Stimulated activated memory B cell treated with anti-CD40 and anti-IgM and Interleukin-4, amounts not matched to agents 10 μg/mL and 1 μg/mL and 100 μg/mL, for 72 hours (primary cell): ENCODE data around the gene WDR37.

Experiments
- ATAC-seq: fragments of 150-1000 bp; cut with Tn5 transposase; 2 replicates; pipeline ENCODE4 v1.10.0; 2021
- H3K27ac Mint-ChIP-seq: one replicate; pipeline ENCODE4 v1.8.0; 2022; ENCODE audit warnings: mild to moderate bottlenecking, mixed read lengths
- H3K27me3 Mint-ChIP-seq: one replicate; pipeline ENCODE4 v1.8.0; 2022; ENCODE audit warnings: mixed read lengths
- H3K36me3 Mint-ChIP-seq: one replicate; pipeline ENCODE4 v1.8.0; 2022; ENCODE audit warnings: mixed read lengths
- H3K4me1 Mint-ChIP-seq: one replicate; pipeline ENCODE4 v1.8.0; 2022; ENCODE audit warnings: mixed read lengths
- H3K4me3 Mint-ChIP-seq: one replicate; pipeline ENCODE4 v1.8.0; 2022; ENCODE audit warnings: mild to moderate bottlenecking, moderate library complexity, mixed read lengths
- H3K9me3 Mint-ChIP-seq: one replicate; pipeline ENCODE4 v1.8.0; 2022; ENCODE audit warnings: mixed read lengths

WDR37 gene

DNA sequence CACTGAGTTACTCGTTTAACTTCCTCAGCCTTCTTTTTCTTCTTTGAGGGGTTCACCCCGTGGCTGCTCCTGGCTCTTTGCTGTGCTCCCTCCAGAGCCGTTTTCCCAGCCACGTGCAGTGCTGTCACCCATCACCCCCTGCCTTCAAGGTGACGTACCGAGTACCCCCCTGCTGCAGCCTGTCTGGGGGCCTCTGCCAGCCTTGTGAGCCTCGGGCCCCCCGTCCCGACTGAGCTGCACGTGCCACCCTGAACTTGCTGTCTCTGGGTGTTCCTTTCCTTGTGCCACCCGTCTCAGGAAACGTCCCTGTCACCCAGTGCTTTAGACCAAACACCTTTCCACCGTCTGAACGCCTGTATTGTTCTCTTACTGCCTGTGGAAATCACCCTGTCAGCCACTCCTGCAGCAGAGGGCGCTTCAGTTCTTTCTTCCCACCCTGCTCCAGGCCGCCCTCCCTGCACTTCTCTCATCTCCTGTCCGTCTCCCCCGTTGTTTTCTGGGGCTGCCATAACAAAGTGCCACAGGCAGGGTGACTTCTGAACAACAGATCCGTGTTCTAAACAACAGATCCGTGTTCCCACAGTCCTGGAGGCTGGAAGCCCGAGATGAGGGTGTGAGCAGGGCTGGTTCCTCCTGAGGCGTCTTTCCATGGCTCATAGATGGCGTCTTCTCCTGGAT lies 44.6 kb downstream of the WDR37 start:
- H3K4me1 Mint-ChIP-seq, result peaks cover 13% of the 10 kb centered on the region
- H3K27ac Mint-ChIP-seq, result no peak overlapping the region
- no peak overlapping the region for H3K4me3 Mint-ChIP-seq
- H3K27me3 Mint-ChIP-seq, result no peaks in the 10 kb centered on the region
- ATAC-seq, result no peak
- H3K36me3 Mint-ChIP-seq, result peaks cover 61% of the 10 kb centered on the region
- H3K9me3 Mint-ChIP-seq, result peaks cover 4% of the 10 kb centered on the region

- Mint-ChIP-seq H3K4me3 (no peak overlapping the region), H3K36me3 (peaks cover 72% of the 10 kb centered on the region), H3K27ac (no peak overlapping the region), H3K4me1 (peaks cover 13% of the 10 kb centered on the region), H3K9me3 (peaks cover 4% of the 10 kb centered on the region), H3K27me3 (no peaks in the 10 kb centered on the region)
- ATAC-seq, result no peak
Observed at GRCh38 chr10:1101946-1102345, 45.8 kb downstream of the WDR37 start.

DNA sequence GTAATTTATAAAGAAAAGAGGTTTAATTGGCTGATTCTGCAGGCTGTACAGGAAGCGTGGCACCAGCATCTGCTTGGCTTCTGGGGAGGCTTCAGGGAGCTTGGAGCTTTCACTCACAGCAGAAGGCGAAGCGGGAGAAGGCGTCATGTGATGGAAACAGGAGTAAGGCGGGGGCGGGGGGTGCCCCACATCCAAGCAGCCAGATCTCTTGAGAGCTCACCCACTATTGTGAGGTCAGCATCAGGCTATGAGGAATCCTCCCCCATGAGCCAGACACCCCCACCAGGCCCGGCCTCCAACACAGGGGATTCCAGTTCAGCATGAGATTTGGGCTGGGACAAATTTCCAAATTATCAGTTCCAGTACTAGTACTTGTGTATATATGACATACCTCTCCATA lies 46.2 kb downstream of the WDR37 start:
- Mint-ChIP-seq H3K27ac (no peak overlapping the region), H3K4me1 (peaks cover 14% of the 10 kb centered on the region), H3K27me3 (no peaks in the 10 kb centered on the region), H3K9me3 (peaks cover 4% of the 10 kb centered on the region), H3K4me3 (no peak overlapping the region), H3K36me3 (peaks cover 77% of the 10 kb centered on the region)
- no peak for ATAC-seq

DNA sequence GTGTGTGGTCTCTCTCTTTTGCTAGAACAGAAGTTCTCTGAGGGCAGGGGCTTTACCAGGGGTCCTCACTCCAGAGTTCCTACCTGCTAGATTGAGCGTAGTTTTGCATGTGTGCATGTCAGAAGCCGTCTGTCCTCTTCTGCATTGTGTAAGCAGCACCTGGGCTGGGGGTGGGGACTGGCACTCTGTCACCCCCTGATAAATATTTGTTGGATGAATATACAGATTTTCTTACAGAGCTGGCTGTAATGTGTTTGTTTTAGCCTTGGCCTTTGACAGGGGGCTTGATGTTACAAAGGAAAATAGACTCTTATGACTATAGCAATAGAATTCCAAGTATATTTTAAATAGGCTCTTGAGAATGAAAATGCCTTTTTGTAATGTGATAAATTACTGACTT lies 46.6 kb downstream of the WDR37 start:
- Mint-ChIP-seq H3K27me3 (no peaks in the 10 kb centered on the region), H3K36me3 (peaks cover 77% of the 10 kb centered on the region), H3K27ac (no peak overlapping the region), H3K9me3 (peaks cover 4% of the 10 kb centered on the region), H3K4me1 (peaks cover 18% of the 10 kb centered on the region), H3K4me3 (no peak overlapping the region)
- ATAC-seq, result no peak

- H3K4me3 Mint-ChIP-seq, result no peak overlapping the region
- H3K27ac Mint-ChIP-seq, result no peak overlapping the region
- no peaks in the 10 kb centered on the region for H3K27me3 Mint-ChIP-seq
- ATAC-seq, result no peak
- peaks cover 4% of the 10 kb centered on the region for H3K9me3 Mint-ChIP-seq
- peaks cover 83% of the 10 kb centered on the region for H3K36me3 Mint-ChIP-seq
- H3K4me1 Mint-ChIP-seq, result peaks cover 18% of the 10 kb centered on the region
Observed at GRCh38 chr10:1103551-1103950, 47.4 kb downstream of the WDR37 start.

DNA sequence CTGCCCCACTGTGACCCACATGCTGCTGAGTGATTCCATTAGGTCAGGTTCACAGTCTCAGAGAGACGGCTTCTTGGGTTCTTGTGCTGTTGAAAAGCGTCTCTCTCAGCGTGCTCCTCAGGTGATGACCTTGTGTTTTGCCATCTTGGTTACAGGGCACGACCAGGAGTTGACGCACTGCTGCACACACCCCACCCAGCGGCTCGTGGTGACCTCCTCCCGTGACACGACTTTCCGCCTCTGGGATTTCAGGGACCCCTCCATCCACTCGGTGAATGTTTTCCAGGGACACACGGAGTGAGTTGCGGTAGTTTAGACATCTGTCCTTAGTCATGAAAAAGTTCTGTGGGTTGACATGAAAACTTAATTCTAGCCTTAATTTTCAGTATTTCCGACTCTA lies 48.8 kb downstream of the WDR37 start:
- no peak overlapping the region for H3K27ac Mint-ChIP-seq

GRCh38 chr10:1107004-1107403 lies 50.8 kb downstream of the WDR37 start:
- Mint-ChIP-seq H3K36me3 (peaks cover 88% of the 10 kb centered on the region), H3K4me3 (no peak overlapping the region), H3K27me3 (no peaks in the 10 kb centered on the region), H3K9me3 (peaks cover 2% of the 10 kb centered on the region), H3K27ac (no peak overlapping the region), H3K4me1 (peaks cover 25% of the 10 kb centered on the region)
- ATAC-seq, result no peak

More for the DNA sequence above, 48.8 kb downstream of the WDR37 start:
- H3K9me3 Mint-ChIP-seq, result peaks cover 4% of the 10 kb centered on the region
- peaks cover 18% of the 10 kb centered on the region for H3K4me1 Mint-ChIP-seq
- H3K4me3 Mint-ChIP-seq, result no peak overlapping the region
- H3K36me3 Mint-ChIP-seq, result peaks cover 87% of the 10 kb centered on the region
- no peaks in the 10 kb centered on the region for H3K27me3 Mint-ChIP-seq
- ATAC-seq, result no peak

GRCh38 chr10:1107679-1108078 lies 51.5 kb downstream of the WDR37 start:
- no peak overlapping the region for H3K27ac Mint-ChIP-seq
- H3K4me1 Mint-ChIP-seq, result peaks cover 20% of the 10 kb centered on the region
- H3K9me3 Mint-ChIP-seq, result no peaks in the 10 kb centered on the region
- ATAC-seq, result no peak
- H3K4me3 Mint-ChIP-seq, result no peak overlapping the region
- peaks cover 88% of the 10 kb centered on the region for H3K36me3 Mint-ChIP-seq
- no peaks in the 10 kb centered on the region for H3K27me3 Mint-ChIP-seq

DNA sequence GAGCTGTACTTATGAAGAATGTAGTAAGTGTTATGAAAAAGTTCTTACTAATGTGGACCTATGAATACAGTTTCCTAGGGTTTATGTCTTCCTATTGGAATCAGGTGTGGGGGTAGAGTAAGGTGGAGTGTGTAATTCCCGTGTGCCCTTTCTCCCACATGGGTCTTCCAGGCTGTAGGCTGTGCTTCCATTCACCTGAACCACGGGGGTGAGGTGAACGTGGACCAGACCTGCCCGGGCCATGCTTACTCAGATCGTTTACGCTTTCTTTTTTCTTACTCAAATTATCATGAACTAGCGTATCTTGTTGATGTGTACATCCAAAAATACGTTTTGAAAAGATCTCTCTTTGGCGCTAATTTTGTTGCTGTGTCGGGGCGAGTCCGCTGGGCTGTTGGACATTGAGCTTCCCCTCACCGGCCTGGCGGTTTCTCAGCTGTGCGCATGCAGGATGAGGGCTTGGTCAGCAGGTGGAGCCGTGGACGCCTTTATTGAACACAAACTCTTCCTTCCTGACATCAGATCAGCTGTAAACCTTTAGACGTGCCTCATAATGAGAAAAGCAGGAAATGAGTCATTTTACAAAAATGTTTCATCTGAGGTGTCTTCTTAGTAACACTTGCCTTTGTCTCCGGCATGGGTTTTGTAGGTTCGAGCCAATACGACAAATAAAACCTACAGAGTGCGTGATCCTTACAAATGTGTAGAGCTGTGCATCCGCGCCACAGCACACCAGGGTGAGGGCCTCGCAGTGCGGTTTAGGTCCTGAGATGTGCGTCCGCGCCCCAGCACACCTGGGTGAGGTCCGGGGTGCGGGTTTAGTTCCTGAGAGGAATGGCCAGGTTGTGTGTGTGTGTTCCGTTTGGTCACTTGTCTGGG lies 53.8 kb downstream of the WDR37 start:
- Mint-ChIP-seq H3K36me3 (peaks cover 84% of the 10 kb centered on the region), H3K27me3 (no peaks in the 10 kb centered on the region), H3K27ac (peak overlapping the region; percentile 74), H3K9me3 (no peaks in the 10 kb centered on the region), H3K4me1 (peaks cover 22% of the 10 kb centered on the region), H3K4me3 (no peak overlapping the region)
- peak; percentile 92 for ATAC-seq

DNA sequence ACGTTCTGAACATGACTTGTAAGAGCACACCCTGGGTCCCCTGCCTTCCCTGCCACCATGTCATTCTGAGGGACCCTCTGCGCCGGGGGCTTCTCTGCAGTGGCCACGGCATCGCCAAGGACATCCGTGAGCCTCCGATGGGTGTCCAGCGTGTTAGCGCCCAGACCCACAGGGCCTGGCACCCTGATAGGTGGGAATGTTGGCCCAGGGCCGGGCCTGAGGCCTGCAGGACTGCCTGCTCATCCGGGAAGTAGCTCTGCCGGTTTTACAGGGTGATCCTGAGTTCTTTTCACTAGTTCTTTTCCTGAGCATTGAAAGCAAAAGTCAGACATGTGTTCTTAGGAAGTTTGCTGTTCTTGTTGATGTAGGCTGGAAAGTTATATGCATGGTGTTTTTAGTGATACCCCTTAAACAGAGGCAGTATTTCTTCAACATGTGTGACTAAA lies 54.5 kb downstream of the WDR37 start:
- peak overlapping the region; percentile 74 for H3K27ac Mint-ChIP-seq
- no peaks in the 10 kb centered on the region for H3K27me3 Mint-ChIP-seq
- no peak overlapping the region for H3K4me3 Mint-ChIP-seq
- H3K9me3 Mint-ChIP-seq, result no peaks in the 10 kb centered on the region
- ATAC-seq, result no peak
- H3K36me3 Mint-ChIP-seq, result peaks cover 85% of the 10 kb centered on the region
- H3K4me1 Mint-ChIP-seq, result peaks cover 29% of the 10 kb centered on the region

GRCh38 chr10:1114315-1114714 lies 58.1 kb downstream of the WDR37 start:
- ATAC-seq, result no peak
- Mint-ChIP-seq H3K4me3 (no peak overlapping the region), H3K4me1 (peaks cover 30% of the 10 kb centered on the region), H3K27me3 (no peaks in the 10 kb centered on the region), H3K9me3 (no peaks in the 10 kb centered on the region), H3K27ac (no peak overlapping the region), H3K36me3 (peaks cover 82% of the 10 kb centered on the region)

GRCh38 chr10:1114719-1115606 lies 58.8 kb downstream of the WDR37 start:
- no peaks in the 10 kb centered on the region for H3K27me3 Mint-ChIP-seq
- H3K4me1 Mint-ChIP-seq, result peaks cover 25% of the 10 kb centered on the region
- peaks cover 84% of the 10 kb centered on the region for H3K36me3 Mint-ChIP-seq
- H3K27ac Mint-ChIP-seq, result peak overlapping the region; percentile 24
- H3K4me3 Mint-ChIP-seq, result no peak overlapping the region
- ATAC-seq, result no peak
- no peaks in the 10 kb centered on the region for H3K9me3 Mint-ChIP-seq

GRCh38 chr10:1115607-1115955 lies 59.4 kb downstream of the WDR37 start:
- Mint-ChIP-seq H3K27ac (peak overlapping the region; percentile 24), H3K9me3 (no peaks in the 10 kb centered on the region), H3K4me1 (peaks cover 19% of the 10 kb centered on the region)

DNA sequence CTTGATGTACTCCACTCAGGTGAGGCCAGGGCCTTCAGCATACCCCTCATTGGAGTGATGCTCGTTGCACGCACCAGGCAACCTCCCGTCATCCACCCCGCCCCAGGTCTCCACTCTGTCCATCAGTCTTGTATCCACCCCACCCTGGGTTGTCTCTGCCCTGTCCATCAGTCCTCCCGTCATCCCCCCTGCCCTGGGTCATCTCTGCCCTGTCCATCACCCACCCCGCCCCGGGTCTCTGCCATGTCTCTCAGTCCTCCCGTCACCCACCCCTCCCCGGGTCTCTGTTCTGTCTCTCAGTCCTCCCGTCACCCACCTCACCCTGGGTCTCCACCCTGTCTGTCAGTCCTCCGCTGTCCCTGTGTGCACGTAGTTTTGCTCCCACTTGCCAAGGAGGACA lies 59.9 kb downstream of the WDR37 start:
- Mint-ChIP-seq H3K9me3 (no peaks in the 10 kb centered on the region), H3K4me3 (no peak overlapping the region), H3K4me1 (peaks cover 16% of the 10 kb centered on the region), H3K36me3 (peaks cover 82% of the 10 kb centered on the region), H3K27ac (peak overlapping the region; percentile 12), H3K27me3 (no peaks in the 10 kb centered on the region)
- ATAC-seq, result peak; percentile 39

More at GRCh38 chr10:1115607-1115955, 59.4 kb downstream of the WDR37 start:
- H3K27me3 Mint-ChIP-seq, result no peaks in the 10 kb centered on the region
- H3K4me3 Mint-ChIP-seq, result no peak overlapping the region
- peaks cover 84% of the 10 kb centered on the region for H3K36me3 Mint-ChIP-seq
- peak; percentile 73 for ATAC-seq

DNA sequence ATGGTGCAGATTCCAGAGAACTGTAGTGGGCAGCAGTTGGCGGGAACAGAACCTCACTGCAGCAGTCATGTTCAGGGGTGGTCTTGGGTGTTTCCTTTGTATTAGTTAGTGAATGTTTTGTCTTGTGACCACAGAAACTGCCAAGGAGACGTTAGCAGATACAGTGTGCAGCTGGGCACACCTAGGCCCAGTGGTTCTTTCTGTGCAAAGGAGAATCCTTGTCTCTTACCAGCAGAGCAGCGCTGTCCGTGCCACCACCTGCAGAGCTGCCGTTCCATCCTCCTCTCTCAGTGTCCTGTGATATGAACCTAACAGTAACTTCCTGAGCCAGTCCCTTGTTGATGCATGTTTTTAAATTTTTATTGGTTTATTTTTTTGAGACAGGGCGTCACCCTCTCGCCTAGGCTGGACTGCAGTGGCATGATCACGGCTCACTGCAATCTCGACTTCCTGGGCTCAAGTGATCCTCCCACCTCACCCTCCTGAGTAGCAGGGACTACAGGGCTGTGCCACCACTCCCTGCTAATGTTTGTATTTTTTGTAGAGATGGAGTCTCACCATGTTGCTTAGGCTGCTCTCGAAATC lies 60.6 kb downstream of the WDR37 start:
- Mint-ChIP-seq H3K36me3 (peaks cover 86% of the 10 kb centered on the region), H3K27me3 (no peaks in the 10 kb centered on the region)

More for the DNA sequence above, 60.6 kb downstream of the WDR37 start:
- peaks cover 16% of the 10 kb centered on the region for H3K4me1 Mint-ChIP-seq
- no peak overlapping the region for H3K4me3 Mint-ChIP-seq
- no peaks in the 10 kb centered on the region for H3K9me3 Mint-ChIP-seq
- no peak overlapping the region for H3K27ac Mint-ChIP-seq
- no peak for ATAC-seq
